CMK (cell line): ENCODE data around the gene SGMS1.

Experiments
- DNase-seq: peaks from one replicate; pipeline ENCODE4 v3.0.0-alpha.2; 2010; ENCODE audit warnings: low read depth

The SGMS1 gene

DNA sequence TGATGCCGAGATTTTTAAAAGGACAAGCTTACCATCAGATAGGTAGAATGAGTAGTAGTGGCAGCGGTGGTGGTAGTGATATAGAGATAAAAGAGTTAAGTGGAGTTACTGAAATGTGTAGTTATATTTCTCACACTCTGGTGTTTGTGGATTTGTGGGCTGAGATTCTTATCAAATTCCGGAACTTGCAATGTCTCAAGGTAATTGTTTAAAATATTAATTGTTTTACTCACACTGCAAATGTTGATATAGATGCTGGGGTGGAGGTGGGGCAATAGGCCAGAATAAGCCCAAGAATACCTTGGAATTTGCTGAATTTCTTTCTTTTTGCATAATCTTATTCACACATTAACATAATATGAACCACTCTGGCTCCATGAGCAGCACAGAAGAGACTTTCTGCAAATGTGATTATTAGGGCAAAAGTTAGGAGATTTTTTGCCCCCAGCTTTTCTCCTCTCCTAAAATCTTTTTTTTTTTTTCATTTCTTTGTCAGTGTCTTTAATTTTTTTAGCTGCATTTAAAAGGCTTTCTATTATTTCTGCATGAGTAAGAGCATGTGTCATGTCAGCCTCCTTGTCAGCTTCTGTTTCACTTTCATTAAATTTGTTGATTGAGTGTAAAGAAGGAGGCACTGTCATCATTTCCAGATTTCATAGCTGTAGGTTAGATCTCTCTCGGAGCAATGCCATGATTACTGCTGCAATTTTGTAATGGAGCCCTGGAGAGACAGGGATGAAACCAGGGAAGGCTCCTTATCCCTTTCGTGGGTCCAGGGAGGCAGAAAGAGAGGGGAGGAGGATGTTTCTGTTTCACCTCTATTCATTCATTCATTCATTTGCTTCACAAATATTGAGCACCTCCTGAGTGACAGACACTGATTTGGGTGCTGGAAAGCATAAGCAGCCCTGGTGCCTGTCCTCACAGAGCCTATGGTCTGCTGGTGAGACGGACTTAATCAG, 13.1 kb upstream of the SGMS1 start:
- DNase-seq: no peak

DNA sequence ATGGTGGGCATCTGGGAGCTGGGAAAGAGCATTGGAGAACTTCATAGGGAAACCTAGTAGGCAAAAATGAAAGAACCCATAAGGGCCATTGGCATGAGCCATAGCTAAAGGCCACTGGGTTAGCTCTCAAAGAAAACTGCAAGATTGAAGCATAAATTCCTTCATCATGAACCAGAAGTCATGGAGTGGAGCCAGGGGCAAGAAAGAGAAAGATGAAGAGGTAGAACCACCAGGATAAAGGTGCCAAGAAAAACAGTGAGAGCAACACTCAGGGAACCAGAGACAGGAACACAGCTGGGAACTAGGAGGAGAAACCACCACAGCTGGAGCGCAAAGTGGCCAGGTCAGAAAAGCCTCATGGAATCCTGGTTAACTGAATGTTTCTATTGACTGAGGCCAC, 11.5 kb upstream of the SGMS1 start:
- DNase-seq: no peak

DNA sequence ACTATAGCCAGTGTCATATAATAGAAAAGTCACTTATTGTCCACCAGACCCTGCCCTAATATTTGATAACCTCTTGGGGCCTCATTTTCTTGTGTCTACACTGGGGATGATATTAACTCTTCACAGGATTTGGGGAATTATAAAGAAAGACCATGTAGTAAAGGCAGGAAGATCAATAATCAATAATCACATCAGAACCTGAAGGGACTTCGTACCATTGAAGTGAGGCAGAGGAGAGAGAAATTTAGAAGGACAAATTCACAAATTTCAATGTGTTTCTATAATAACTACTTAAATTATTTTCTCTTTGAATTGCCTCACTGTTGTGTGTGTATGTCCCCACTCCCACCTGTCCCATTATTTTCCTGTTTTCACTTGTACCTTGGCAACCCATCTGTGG, 10.7 kb upstream of the SGMS1 start:
- no peak for DNase-seq

DNA sequence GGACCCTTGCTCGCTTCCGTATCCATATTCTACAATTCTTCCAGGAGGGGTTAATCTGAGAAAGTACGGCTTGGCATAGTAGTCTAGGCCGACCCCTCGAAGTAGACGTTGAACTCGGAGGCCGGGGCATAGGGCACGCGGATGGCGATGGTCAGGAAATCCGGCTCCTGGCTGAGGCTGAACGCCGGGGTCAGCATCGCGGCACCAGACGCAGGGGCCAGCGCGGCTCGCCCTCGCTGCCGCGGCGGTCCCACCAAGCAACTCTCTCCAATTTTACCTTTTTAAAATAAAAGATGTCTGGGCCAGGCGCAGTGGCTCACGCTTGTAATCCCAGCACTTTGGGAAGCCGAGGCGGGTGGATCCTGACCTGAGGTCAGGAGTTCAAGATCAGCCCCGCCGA, 7.3 kb upstream of the SGMS1 start:
- no peak for DNase-seq

DNA sequence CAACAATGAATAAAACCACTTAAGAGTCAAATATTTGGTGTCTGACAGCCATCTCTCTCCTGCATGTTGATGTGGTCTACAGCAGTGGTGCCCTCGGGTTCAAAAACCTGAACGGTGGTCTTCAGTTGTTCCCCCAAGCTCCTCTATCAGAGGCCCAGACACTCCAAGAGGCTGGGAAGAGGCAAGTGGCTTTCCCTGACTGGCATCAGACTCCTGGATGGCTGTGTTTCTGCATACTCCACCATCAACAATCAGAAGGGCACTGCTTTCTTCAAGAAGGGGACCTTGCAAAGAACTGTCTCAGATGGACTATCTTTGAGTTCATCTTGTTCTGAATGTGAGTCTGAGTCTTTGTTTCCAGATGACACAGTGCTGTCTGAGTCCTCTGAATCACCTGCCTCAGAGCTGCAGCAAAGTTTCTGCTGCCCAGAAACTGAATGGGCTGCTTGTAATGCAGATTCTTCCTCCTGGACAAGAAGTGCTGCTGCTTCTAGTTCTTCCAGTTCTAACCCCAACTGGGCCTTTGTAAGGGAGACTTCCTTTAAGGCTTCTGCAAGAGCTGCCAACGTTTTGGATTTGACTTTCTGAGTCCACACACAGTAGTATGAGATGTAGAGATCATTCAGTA, 5.9 kb upstream of the SGMS1 start:
- no peak for DNase-seq

DNA sequence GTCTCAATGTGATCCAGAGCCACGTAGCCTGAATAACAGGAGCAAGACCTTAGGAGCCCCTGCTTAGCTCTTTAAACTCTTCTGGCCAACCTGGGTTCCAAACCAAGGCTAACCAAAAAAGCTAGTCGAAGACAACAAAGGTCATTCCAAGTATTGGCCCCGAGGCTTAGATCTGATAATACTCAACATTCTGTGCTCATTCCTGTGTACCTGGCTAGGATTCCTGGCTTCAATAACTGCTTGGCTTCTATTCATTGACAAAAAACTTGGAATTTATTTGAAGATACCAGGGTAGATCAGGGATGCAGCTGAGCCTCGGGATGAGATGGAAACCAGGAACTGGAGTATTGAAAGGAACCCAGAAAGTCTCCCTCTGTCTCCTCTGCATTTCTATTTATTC, 4.1 kb upstream of the SGMS1 start:
- DNase-seq: no peak

DNA sequence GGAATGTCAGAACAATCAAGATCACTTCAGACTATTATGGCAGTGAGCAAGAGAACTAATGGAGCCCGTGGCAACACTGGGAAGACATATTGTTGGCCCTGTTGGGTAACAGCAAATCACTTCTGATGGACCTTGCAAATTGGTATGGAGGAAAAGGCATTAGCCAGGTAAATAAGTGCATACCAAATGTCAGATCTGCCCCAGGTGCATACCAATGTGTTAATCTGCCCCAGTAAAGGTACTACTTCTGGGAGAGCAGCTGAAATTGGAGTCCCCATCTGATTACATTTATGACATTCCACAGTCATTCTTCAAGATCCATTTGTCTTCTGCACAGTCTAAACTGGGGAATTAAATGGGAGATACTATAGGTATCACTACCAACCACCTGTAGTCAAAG, 3.7 kb upstream of the SGMS1 start:
- no peak for DNase-seq

DNA sequence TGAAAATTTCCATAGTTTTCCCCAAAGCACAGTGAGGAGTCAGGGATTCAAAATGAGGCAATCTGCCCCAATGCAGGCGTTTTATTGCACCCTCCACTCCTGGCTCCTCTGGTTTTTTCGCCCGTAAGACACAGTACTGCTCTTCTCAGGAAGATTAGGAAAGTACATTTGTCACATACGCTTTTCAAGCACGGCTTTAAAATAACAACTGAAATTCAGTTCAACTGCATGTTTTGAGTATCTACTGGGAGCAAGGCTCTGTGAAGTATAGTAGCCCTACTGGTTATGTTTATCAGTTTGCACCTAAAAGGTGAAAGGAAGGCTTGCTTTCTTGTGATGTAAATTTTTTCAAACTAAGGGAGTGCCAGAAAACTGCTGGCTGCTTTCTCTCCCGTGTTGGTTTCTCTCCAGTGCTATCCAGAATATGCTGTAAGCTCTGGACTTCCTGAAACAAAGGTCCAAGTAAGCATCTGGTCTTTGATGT, 1.9 kb upstream of the SGMS1 start:
- no peak for DNase-seq

DNA sequence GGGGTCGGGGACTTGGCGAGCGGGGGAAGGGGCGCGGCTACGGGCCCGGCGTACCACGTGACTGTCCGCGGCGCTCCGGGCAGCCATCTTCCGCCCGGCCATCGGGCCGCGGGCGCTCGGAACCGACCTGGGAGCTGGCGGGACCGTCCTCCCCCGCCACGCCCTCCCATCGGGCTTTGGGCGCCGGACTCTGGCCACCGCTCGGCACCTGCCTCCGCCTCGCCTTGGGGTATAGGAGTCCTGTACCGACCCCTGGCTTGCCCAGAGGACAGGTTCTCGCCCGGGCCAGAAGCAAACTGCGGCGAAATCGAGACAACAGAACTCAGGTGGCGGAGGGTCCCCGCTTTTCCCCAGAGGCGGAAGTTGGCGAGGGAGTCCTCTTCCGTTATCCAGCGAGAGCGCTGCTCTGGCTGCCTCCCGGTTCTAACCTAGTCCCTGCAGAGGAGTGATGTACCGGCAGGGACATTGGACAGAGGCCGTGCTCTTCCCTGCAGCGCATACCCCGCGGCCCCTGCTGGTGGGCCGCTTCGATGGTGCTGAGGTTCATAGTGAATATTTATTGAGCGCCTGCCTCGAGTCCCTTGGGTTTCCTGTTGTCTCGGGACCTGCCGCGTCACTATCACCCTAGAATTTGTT, 1.2 kb upstream of the SGMS1 start:
- peak; percentile 62 for DNase-seq

DNA sequence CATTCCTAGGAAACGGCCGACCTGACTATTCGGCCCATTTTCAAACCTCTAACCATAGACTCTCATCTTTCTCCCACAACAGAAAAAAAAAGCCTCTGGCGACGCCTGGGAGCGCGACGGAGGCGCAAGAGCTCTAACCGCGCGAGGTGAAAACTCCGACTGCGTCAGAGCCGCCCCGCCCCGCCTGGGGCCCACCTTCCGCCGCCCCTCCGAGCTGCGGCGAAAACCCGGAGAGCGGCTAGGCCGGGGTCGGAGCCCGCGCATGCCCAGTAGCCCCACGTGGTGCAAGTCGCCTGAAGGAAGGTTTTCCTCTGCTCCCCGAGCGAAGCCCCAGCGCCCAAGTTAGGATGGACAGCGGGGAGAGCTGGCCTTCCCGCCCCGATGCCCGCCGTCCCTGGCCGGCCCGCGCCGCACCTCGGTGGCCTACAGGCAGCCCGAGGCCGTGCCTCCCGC, 683 bp upstream of the SGMS1 start:
- peak; percentile 72 for DNase-seq

DNA sequence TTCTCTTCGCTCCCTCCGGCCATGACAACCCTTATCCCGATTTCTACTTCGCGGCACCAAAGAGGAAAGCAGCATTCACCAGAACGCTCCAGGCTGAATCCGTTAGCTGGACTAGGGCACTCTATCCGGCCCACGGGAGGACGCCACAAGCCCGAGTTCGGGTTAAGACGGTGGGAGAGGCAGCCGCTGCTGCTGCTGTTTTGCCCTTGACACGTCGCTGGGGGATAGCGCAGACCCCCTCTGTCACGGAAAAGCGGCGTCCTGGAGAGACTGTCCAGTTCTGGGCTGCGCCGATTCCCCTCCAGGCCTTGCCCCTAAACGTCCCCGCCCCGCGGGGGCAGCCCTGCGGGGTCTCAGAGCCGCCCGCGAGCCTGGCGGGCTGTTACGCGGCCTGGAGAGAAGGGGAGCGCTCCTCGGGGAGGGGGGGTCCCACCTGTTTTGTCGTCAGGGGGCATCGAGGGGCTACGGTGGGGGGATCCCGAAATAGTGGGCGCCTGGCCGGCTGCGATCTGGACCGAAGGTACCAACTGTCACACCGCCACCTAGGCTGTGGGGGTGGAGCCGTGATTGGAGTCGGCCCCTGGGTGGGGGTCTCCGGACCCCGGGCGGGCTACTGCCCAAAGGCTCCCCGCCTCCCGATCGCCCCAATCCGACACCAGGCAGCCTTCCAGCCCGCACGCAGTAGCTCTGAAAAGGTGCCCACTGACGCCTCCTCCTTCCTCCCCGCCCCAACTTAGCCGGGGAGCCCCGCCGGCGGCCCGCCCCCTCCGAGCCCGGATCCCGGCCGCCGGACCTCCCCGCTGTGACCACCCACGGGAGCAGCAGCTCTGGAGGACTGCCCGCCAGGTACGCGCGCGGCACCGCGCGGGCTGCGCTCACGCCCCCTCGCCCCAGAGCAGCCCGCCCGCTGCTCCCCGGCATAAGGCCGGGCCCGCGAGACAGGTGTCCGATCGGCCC, 772 bp downstream of the SGMS1 start:
- no peak for DNase-seq

DNA sequence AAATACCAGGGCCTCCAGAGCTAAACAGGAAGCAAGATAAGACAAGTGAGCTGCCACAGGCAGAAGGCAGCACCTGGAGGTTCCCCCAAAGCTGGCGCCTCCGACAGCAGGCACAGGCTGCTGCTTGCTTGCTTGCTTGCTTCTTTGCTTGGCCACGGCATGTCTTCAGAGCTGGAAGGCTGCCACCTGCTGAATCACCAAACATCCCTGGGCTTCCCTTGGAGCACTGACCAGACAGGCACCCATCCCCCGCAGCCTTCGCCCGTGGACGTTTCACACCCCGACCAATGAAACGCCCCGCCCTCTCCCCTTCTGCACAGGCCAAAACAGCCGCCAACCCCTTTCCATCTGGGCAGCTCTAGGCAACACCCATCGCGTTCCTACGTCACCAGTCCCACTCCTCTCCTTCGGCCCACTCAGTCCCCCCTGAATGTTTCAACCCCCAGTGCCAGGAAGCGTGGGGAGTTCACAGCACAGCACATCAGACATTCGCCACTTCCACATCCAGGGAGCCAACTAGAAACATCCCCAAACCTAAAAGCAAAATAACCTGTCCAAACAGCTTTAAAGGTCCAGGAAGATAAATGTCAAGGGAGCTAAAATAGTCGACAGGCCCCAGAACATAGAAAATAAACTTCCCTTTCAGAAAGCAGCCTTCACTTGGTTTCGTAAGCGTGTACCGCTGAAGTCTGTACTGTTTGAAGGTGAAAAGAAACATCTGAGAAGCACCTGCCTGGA, 1.6 kb downstream of the SGMS1 start:
- peak; percentile 81 for DNase-seq

DNA sequence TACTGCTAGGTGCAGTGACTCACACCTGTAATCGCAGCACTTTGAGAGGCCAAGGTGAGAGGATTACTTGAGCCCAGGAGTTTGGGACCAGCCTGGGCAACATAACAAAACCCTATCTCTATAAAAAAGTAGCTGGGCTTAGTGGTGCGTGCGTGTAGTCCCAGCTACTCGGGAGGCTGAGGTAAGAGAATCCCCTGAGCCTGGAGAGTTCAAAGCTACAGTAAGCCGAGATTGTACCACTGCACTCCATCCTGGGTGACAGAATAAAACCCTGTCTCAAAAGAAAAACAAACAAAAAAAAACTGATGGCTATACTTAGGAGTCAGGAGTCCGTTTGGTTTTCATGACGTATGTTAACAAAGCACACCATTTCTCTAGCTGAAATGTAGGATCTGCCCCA, 2.9 kb downstream of the SGMS1 start:
- DNase-seq: no peak

DNA sequence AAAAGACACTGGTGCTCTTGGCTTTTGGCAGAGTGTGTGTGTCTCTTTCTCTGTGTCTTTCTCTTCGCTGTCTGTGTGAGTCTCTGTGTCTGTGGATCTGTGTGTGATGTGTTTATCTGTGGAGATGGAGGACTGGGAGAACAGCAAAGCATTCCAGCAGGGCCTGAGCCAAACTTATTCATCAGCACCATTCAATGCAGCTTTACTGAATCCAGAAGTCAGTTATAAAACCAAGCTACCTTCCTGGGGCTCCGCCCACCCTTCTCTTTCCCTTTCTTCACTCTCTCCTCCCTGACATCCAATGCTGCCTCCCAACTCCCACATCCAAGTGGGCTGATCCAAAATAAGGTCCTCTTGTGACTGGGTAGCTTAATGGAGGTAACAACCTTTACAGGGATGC, 3.9 kb downstream of the SGMS1 start:
- no peak for DNase-seq

DNA sequence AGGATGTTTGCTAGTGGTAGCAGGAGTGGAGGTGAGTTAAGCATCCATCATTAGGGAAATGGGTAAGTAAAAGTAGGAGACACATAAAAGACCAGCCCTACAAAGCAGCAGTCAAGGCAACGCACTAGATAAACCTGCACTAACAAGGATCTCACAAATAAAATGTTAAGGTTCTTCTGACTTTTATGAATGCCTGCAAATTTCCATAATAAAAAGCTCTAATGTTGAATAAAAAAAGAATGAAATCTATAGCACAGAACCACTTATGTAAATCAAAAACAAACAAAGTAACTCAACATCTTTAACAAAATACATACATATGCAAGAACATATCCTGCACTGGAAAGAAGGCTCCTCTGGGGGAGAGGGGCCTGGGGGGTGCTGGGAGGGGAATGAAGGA, 4.6 kb downstream of the SGMS1 start:
- DNase-seq: no peak

DNA sequence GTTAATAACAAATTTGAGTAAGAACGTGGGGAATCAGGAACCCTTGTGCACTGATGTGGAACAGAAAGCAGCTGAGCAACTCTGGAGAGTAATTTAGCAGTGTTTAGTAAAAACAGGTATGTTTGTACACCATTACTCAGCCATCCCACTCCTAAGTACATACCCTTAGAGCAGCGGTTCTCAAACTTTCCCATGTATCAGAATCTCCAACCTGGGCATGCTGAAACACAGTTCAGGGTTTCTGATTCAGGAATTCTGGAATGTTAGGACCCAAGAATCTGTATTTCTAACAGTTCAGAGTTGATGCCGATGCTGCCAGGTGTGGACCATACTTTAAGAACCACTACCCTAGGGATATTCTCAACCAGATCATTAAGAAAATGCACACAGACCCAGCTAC, 5.1 kb downstream of the SGMS1 start:
- DNase-seq: no peak

DNA sequence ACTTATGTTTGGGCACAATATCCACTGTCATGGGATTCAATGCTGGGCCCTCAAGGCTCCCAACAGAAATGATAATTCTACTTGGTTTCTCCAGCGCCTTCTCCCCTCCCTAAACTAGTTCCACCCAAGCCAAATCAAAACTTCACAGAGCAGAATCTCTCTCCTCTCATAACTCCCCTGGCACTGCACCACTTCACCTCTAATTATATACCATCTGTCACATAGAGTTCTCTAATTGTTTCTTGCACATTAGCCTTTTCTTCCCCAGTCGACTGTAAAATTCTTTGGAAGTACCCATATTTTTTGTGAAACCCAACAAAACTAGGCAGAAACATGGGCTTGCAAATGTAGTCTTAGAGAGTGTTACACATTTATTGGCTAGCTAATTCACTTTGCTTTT, 8.1 kb downstream of the SGMS1 start:
- no peak for DNase-seq

DNA sequence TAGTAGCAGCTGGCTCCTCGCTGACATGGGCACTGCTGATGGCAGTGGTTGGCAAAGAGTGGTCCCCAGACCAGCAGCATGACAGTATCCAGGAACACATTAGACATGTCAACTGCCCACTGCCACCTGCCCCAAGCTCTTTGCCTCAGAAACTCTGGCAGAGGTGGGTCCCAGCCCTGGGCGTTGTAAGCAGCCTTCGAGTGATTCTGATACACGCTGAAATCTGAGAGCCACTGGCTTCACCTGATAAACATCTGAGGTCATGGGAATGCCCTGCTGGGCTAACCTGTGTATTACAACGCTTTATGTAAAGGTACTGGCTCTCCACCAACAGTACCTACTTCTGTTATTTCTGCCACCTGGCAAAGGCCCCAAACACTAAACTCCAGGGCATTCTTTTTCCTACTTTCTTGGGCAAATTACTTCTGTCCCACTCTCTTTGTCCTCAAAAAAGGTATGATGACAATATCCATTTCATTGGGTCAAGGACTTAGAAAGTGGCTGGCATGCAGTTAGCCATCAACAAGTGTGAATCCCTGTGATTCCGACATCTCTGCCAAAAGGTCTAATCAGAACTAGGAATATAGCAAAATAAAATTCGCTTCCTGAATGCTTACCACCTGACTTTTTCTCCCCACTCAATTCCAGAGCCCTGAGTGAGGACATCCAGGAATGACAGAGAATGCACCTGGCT, 9.2 kb downstream of the SGMS1 start:
- no peak for DNase-seq

DNA sequence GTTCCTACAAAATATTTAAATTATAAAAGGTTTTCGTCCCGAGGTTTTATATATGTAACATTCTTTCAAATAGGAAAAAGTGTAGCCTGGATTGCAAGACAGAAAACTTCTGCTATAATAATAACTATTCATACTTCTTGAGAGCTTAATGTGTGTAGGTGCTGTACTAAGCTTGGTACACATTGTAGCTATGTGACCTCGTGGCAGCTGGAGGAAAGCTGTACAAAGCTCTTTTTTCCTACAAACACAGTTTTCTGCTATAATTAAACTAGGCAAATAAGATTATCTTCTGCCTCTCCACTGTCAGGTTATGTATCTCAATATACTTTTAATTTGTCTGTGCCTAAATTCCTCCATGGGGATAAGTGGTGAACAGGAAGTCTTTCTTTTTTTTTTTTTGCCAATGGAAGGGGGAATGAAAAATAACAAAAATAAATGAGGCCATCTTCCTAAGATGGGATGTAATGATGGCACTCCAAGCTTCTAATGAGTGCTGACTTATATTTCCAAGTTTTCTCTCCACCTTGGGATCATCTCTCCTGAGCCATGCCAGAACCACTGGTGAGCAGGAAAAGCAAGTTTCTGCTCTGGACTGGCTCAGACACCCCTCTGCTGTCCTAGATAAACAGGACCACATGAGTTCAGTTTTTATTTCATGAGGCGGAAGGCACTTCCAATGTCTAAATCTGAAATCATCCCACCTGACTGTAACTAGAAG, 9.9 kb downstream of the SGMS1 start:
- DNase-seq: no peak

DNA sequence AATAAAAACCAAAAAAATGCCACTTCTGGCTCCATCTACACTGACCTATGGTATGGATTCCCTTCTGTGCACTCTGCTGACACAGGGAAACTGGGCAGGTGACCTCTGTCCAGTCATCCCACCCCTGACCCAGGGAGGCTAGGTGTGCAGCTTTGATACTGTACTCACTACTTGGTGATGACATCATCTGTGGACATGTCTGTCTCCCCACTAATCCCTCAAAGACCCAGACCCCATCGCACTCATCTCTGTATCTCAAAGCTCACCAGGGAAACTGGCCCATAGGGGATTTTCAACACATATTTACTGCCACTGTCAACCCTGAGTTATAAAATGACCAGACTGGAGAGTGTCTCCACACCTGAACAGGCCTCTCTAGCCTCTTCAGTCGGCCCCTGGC, 10.6 kb downstream of the SGMS1 start:
- DNase-seq: no peak
